HepG2 (cell line): ENCODE data around the gene OCSTAMP. TPM values are rescaled to one million over a fixed set of nuclear protein-coding genes. Genes with fewer than 3 reads are reported as not detected.

Source experiments
- ATAD3A ChIP-seq: sonication (generic); formaldehyde crosslinking; IDR thresholded peaks from 2 replicates; pipeline ENCODE4 v1.4.0; 2020; ENCODE audit warnings: missing genetic modification reagents
- CC2D1A ChIP-seq: sonication (generic); formaldehyde crosslinking; IDR thresholded peaks from 2 replicates; pipeline ENCODE4 v1.8.1; 2023; ENCODE audit warnings: mild to moderate bottlenecking, missing genetic modification reagents
- CHD2 ChIP-seq: IDR thresholded peaks from 2 replicates; pipeline ENCODE4 v1.6.1; 2011; ENCODE audit warnings: low read depth, low read length, improper control_type of control experiment
- EHMT2 ChIP-seq: fragments of 200-600 bp; sonication (generic); IDR thresholded peaks from 2 replicates; pipeline ENCODE4 v1.7.0; 2017; ENCODE audit warnings: antibody characterized with exemption, low read depth, low read length, borderline replicate concordance
- HHEX ChIP-seq: IDR thresholded peaks from 2 replicates; pipeline ENCODE4 v1.6.1; 2016; ENCODE audit warnings: control low read depth
- MEIS2 ChIP-seq: sonication (generic); formaldehyde crosslinking; IDR thresholded peaks from 2 replicates; pipeline ENCODE4 v1.9.0; 2021; ENCODE audit warnings: mild to moderate bottlenecking, missing genetic modification reagents
- NCOA1 ChIP-seq: sonication (generic); formaldehyde crosslinking; IDR thresholded peaks from 2 replicates; pipeline ENCODE4 v1.9.0; 2021; ENCODE audit warnings: missing genetic modification reagents
- PHF21A ChIP-seq: sonication (generic); formaldehyde crosslinking; IDR thresholded peaks from 2 replicates; pipeline ENCODE4 v1.5.0; 2020; ENCODE audit warnings: mild to moderate bottlenecking, missing genetic modification reagents
- SCMH1 ChIP-seq: sonication (generic); formaldehyde crosslinking; IDR thresholded peaks from 2 replicates; pipeline ENCODE4 v1.9.0; 2021; ENCODE audit warnings: missing genetic modification reagents, mild to moderate bottlenecking, borderline replicate concordance
- TBX2 ChIP-seq: sonication (generic); formaldehyde crosslinking; IDR thresholded peaks from 2 replicates; pipeline ENCODE4 v1.5.0; 2020; ENCODE audit warnings: missing genetic modification reagents, mild to moderate bottlenecking, borderline replicate concordance
- ZNF234 ChIP-seq: sonication (generic); formaldehyde crosslinking; conservative IDR thresholded peaks from 2 replicates; pipeline ENCODE4 v1.5.1; 2020; ENCODE audit warnings: mild to moderate bottlenecking, missing genetic modification reagents
- ZNF615 ChIP-seq: sonication (generic); formaldehyde crosslinking; IDR thresholded peaks from 2 replicates; pipeline ENCODE4 v1.5.0; 2020; ENCODE audit warnings: mild to moderate bottlenecking, missing genetic modification reagents, borderline replicate concordance
- ZNF891 ChIP-seq: sonication (generic); formaldehyde crosslinking; IDR thresholded peaks from 2 replicates; pipeline ENCODE4 v1.5.0; 2020; ENCODE audit warnings: mild to moderate bottlenecking, missing genetic modification reagents
- polyA plus RNA-seq, 8 experiments: library from polyadenylated mRNA; depleted of rRNA in 3 of 8; stranded (reverse) in 7 of 8; unstranded in 1 of 8; fragments of >200 nt; fragmentation: Illumina TruSeq in 4 of 8; extraction: Trizol in 4 of 8; gene quantifications; 2 replicates each; pipeline versions ENCODE4 v1.2.1 to v1.2.3, GENCODE V29; 2011 to 2016; ENCODE audit warnings: low read depth in 4 of 8, missing spikeins in 1 of 8, mixed read lengths in 1 of 8; ENCODE audit not compliant: insufficient read depth in 1 of 8
- total RNA-seq, 5 experiments: library from RNA; depleted of rRNA; stranded (reverse); fragments of >200 nt; fragmentation: Illumina TruSeq; extraction: Trizol; gene quantifications; 2 replicates each; pipeline ENCODE4 v1.2.3, GENCODE V29; 2016; ENCODE audit warnings: low read depth in 1 of 5
- TF ChIP-seq, protein P1 (sequence below): sonication (generic); formaldehyde crosslinking; IDR thresholded peaks from 2 replicates; pipeline ENCODE4 v1.4.0; 2020; ENCODE audit warnings: missing genetic modification reagents, low read depth, mild to moderate bottlenecking, borderline replicate concordance
- TF ChIP-seq, protein P2 (sequence below): sonication (generic); formaldehyde crosslinking; IDR thresholded peaks from 2 replicates; pipeline ENCODE4 v1.8.0; 2022; ENCODE audit warnings: missing genetic modification reagents, low read depth, mild to moderate bottlenecking, borderline replicate concordance
- TF ChIP-seq, protein P3 (sequence below): sonication (generic); formaldehyde crosslinking; IDR thresholded peaks from 2 replicates; pipeline ENCODE4 v1.9.0; 2022; ENCODE audit warnings: missing genetic modification reagents, mild to moderate bottlenecking, borderline replicate concordance
- TF ChIP-seq, protein P4 (sequence below), 2 experiments: fragments of 450-650 bp in 1 of 2; sonication (generic) in 1 of 2; formaldehyde crosslinking in 1 of 2; IDR thresholded peaks; 2 replicates each; pipeline versions ENCODE4 v1.6.1 to v1.8.0; 2016 to 2022; ENCODE audit warnings: antibody characterized with exemption in 1 of 2, mild to moderate bottlenecking in 1 of 2, missing genetic modification reagents in 1 of 2

OCSTAMP gene
- total and polyA plus RNA-seq, 2 of the 13 experiments (the other 11 are each of a cell fraction or from before 2014, with no cell fraction given), result not detected

DNA sequence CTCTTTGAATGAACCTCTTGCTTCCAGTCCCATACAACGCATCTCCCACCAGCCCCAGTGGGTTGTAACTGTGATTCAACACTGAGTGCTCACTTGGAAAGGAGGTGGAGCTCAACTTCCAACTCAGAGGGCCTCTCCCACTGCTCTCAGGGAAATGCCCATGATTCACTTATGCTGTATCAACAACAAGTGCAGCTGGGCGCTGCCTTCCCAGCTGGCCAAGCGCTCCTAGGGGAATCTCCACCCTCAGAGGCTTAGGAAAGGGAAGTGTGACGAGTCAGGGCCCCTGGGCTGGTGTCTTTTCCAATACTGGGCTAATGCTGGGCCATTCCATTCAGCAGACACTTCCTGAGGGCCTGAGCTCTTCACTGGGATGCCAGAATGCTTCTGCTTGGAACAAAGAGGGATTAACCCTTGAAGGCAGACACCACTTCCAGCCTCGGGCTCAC is 8.1 kb upstream of the OCSTAMP start (continued):
- TF ChIP-seq, protein P1, sequence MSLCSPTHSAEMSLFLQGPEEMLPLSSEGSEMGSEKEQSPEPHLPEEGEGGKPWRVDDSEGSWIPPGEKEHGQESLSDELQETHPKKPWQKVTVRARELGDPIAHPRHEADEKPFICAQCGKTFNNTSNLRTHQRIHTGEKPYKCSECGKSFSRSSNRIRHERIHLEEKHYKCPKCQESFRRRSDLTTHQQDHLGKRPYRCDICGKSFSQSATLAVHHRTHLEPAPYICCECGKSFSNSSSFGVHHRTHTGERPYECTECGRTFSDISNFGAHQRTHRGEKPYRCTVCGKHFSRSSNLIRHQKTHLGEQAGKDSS, result peak; percentile 79; the same call in 1 of the 2 replicates
- TF ChIP-seq, protein P2, sequence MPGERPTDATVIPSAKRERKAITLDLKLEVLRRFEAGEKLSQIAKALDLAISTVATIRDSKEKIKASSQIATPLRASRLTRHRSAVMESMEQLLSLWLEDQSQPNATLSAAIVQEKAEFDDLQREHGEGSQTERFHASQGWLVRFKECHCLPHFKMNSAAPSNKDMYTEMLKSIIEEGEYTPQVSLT (CRISPR knock-in tag), result no peak
- TF ChIP-seq CC2D1A (CRISPR knock-in tag), result no peak
- TF ChIP-seq TBX2 (CRISPR knock-in tag), result peak; percentile 30; the same call in 1 of the 2 replicates
- TF ChIP-seq MEIS2 (CRISPR knock-in tag), result no peak
- TF ChIP-seq ZNF234 (CRISPR knock-in tag), result no peak
- TF ChIP-seq, protein P3, sequence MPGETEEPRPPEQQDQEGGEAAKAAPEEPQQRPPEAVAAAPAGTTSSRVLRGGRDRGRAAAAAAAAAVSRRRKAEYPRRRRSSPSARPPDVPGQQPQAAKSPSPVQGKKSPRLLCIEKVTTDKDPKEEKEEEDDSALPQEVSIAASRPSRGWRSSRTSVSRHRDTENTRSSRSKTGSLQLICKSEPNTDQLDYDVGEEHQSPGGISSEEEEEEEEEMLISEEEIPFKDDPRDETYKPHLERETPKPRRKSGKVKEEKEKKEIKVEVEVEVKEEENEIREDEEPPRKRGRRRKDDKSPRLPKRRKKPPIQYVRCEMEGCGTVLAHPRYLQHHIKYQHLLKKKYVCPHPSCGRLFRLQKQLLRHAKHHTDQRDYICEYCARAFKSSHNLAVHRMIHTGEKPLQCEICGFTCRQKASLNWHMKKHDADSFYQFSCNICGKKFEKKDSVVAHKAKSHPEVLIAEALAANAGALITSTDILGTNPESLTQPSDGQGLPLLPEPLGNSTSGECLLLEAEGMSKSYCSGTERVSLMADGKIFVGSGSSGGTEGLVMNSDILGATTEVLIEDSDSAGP (CRISPR knock-in tag), result 0 out of 2 replicates have a peak, but pooled peaks have one; percentile 13
- 0 out of 2 replicates have a peak, but pooled peaks have one; percentile 30 for TF ChIP-seq ZNF891 (CRISPR knock-in tag)
- no peak for TF ChIP-seq ATAD3A
- no peak for TF ChIP-seq HHEX
- 0 out of 2 replicates have a peak, but pooled peaks have one; percentile 48 for TF ChIP-seq PHF21A
- no peak for TF ChIP-seq SCMH1 (CRISPR knock-in tag)
- no peak for TF ChIP-seq EHMT2
- TF ChIP-seq CHD2, result no peak
- no peak for TF ChIP-seq NCOA1 (CRISPR knock-in tag)
- TF ChIP-seq ZNF615 (CRISPR knock-in tag), result 0 out of 2 replicates have a peak, but pooled peaks have one; percentile 49
- TF ChIP-seq, protein P4, sequence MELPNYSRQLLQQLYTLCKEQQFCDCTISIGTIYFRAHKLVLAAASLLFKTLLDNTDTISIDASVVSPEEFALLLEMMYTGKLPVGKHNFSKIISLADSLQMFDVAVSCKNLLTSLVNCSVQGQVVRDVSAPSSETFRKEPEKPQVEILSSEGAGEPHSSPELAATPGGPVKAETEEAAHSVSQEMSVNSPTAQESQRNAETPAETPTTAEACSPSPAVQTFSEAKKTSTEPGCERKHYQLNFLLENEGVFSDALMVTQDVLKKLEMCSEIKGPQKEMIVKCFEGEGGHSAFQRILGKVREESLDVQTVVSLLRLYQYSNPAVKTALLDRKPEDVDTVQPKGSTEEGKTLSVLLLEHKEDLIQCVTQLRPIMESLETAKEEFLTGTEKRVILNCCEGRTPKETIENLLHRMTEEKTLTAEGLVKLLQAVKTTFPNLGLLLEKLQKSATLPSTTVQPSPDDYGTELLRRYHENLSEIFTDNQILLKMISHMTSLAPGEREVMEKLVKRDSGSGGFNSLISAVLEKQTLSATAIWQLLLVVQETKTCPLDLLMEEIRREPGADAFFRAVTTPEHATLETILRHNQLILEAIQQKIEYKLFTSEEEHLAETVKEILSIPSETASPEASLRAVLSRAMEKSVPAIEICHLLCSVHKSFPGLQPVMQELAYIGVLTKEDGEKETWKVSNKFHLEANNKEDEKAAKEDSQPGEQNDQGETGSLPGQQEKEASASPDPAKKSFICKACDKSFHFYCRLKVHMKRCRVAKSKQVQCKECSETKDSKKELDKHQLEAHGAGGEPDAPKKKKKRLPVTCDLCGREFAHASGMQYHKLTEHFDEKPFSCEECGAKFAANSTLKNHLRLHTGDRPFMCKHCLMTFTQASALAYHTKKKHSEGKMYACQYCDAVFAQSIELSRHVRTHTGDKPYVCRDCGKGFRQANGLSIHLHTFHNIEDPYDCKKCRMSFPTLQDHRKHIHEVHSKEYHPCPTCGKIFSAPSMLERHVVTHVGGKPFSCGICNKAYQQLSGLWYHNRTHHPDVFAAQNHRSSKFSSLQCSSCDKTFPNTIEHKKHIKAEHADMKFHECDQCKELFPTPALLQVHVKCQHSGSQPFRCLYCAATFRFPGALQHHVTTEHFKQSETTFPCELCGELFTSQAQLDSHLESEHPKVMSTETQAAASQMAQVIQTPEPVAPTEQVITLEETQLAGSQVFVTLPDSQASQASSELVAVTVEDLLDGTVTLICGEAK (IDR thresholded peaks at IDR 0.05), result no peak
- TF ChIP-seq, protein P4 (CRISPR knock-in tag; IDR thresholded peaks at IDR 0.05), result 0 out of 2 replicates have a peak, but pooled peaks have one; percentile 23
